ENCODE measurements around the gene SAMD4B. TPM values are rescaled to one million over a fixed set of nuclear protein-coding genes. Genes with fewer than 3 reads are reported as not detected.

The SAMD4B gene
- total RNA-seq, 1 donor = 85.0 TPM

DNA sequence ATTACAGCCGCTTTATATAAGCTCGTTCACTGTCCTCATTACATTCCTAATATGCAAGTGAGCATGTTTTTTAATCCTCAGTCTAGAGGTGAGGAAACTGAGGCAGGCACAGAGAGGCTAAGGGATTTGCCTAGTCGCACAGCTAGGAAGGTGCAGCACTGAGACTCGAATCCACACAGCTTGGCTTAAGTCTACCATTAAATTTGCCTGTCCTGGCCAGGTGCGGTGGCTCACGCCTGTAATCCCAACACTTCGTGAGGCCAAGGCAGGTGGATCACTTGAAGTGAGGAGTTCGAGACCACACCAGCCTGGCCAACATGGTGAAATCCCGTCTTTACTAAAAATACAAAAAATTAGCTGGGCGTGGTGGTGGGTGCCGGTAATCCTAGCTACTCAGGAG is 85.5 kb downstream of the SAMD4B start:
- TF ChIP-seq, protein P1, sequence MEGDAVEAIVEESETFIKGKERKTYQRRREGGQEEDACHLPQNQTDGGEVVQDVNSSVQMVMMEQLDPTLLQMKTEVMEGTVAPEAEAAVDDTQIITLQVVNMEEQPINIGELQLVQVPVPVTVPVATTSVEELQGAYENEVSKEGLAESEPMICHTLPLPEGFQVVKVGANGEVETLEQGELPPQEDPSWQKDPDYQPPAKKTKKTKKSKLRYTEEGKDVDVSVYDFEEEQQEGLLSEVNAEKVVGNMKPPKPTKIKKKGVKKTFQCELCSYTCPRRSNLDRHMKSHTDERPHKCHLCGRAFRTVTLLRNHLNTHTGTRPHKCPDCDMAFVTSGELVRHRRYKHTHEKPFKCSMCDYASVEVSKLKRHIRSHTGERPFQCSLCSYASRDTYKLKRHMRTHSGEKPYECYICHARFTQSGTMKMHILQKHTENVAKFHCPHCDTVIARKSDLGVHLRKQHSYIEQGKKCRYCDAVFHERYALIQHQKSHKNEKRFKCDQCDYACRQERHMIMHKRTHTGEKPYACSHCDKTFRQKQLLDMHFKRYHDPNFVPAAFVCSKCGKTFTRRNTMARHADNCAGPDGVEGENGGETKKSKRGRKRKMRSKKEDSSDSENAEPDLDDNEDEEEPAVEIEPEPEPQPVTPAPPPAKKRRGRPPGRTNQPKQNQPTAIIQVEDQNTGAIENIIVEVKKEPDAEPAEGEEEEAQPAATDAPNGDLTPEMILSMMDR (IDR thresholded peaks at IDR 0.05; ENCODE audit: extremely low read depth, low read depth, low read length) = no peak
- H4K20me1 ChIP-seq (ENCODE audit: insufficient read depth, low read length) = no peaks in the 10 kb centered on the region
- H3K9me3 ChIP-seq (ENCODE audit: low read depth, low read length) = no peaks in the 10 kb centered on the region
- H3K79me2 ChIP-seq (ENCODE audit: insufficient read depth, low read length) = no peaks in the 10 kb centered on the region
- H3K4me2 ChIP-seq (ENCODE audit: insufficient read depth, low read length) = no peak overlapping the region
- no peaks in the 10 kb centered on the region for H3K27me3 ChIP-seq (ENCODE audit: insufficient read depth, low read length)
- peak overlapping the region; percentile 99 for H3K27ac ChIP-seq (ENCODE audit: low read depth, low read length)
- H3K4me1 ChIP-seq (ENCODE audit: insufficient read depth, low read length) = peaks cover 23% of the 10 kb centered on the region
- no peak overlapping the region for H3K4me3 ChIP-seq (ENCODE audit: insufficient read depth, low read length)
- peaks cover 34% of the 10 kb centered on the region for H3K36me3 ChIP-seq (ENCODE audit: insufficient read depth, low read length)
- peak; percentile 80 for DNase-seq (ENCODE audit: insufficient read length, low spot score, missing footprints)
- no peak overlapping the region for H2AFZ ChIP-seq (ENCODE audit: low read length)

- DNase-seq (ENCODE audit: insufficient read length, low spot score, missing footprints) = peak; percentile 98
- Histone ChIP-seq H3K27me3 (ENCODE audit: insufficient read depth, low read length) (no peaks in the 10 kb centered on the region), H2AFZ (ENCODE audit: low read length) (peak overlapping the region; percentile 57), H3K4me1 (ENCODE audit: insufficient read depth, low read length) (peaks cover 23% of the 10 kb centered on the region), H3K4me2 (ENCODE audit: insufficient read depth, low read length) (peak overlapping the region; percentile 47), H3K79me2 (ENCODE audit: insufficient read depth, low read length) (peaks cover 6% of the 10 kb centered on the region), H3K27ac (ENCODE audit: low read depth, low read length) (peak overlapping the region; percentile 99), H3K9me3 (ENCODE audit: low read depth, low read length) (no peaks in the 10 kb centered on the region), H3K4me3 (ENCODE audit: insufficient read depth, low read length) (peak overlapping the region; percentile 46), H3K36me3 (ENCODE audit: insufficient read depth, low read length) (peaks cover 36% of the 10 kb centered on the region), H4K20me1 (ENCODE audit: insufficient read depth, low read length) (peaks cover 3% of the 10 kb centered on the region)
- TF ChIP-seq, protein P1 (IDR thresholded peaks at IDR 0.05; ENCODE audit: extremely low read depth, low read depth, low read length) = no peak
Observed at GRCh38 chr19:39428283-39429112, 86.3 kb downstream of the SAMD4B start.

DNA sequence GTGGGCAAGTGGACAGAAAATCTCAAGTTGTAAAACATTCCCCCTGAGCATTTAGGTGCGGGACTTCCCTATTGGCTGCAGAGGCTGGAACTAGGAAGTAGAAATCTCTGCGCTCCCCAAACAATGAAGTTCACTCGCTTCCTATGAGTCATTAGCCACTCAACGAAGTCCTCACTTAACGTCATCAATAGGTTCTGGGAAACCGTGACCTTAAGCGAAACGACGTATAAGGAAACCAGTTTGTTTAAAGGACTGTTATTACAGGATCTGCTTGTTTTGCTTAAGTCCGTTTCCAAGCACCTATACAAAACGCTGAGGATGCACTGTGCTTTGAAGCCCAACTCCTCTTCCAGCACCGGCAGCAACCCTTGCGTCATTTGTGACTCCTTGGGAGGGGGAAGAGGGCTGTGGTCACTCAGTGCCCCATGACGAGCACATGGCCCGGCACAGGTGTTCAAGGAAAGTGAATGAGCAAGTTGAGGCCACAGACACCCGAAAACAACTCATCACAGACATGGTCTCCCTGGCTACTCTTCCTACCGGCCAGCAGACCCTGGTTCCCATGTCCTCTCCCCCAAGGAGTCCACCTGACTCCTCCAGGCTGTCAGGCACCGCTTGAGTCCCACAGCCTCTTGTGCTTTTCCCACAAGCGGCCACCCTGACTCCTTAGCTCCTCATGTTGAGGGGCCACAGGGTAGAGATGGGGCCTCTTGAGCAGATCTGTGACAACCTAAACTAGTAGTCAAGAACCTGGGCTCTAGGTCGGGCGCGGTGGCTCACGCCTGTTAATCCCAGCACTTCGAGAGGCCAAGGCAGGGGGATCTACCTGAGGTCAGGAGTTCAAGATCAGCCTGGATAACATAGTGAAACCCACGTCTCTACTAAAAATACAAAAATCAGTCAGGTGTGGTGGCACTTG is 88.7 kb downstream of the SAMD4B start:
- DNase-seq (ENCODE audit: insufficient read length, low spot score, missing footprints) = peak; percentile 95

More for the DNA sequence above, 88.7 kb downstream of the SAMD4B start:
- Histone ChIP-seq H3K79me2 (ENCODE audit: insufficient read depth, low read length) (peaks cover 29% of the 10 kb centered on the region), H3K27me3 (ENCODE audit: insufficient read depth, low read length) (no peaks in the 10 kb centered on the region), H3K27ac (ENCODE audit: low read depth, low read length) (peak overlapping the region; percentile 96), H3K9me3 (ENCODE audit: low read depth, low read length) (no peaks in the 10 kb centered on the region), H3K4me2 (ENCODE audit: insufficient read depth, low read length) (peak overlapping the region; percentile 37), H3K36me3 (ENCODE audit: insufficient read depth, low read length) (peaks cover 30% of the 10 kb centered on the region), H3K4me1 (ENCODE audit: insufficient read depth, low read length) (peaks cover 35% of the 10 kb centered on the region), H4K20me1 (ENCODE audit: insufficient read depth, low read length) (peaks cover 20% of the 10 kb centered on the region), H2AFZ (ENCODE audit: low read length) (no peak overlapping the region), H3K4me3 (ENCODE audit: insufficient read depth, low read length) (peak overlapping the region; percentile 26)
- TF ChIP-seq, protein P1 (IDR thresholded peaks at IDR 0.05; ENCODE audit: extremely low read depth, low read depth, low read length) = no peak

Data from osteoblast (primary cell).